ENCODE data around the gene ORC4. TPM values are rescaled to one million over a fixed set of nuclear protein-coding genes. Genes with fewer than 3 reads are reported as not detected.

ORC4 gene
- total and polyA plus RNA-seq, 2 experiments from 2014 or later = 44.0 to 72.6 TPM

DNA sequence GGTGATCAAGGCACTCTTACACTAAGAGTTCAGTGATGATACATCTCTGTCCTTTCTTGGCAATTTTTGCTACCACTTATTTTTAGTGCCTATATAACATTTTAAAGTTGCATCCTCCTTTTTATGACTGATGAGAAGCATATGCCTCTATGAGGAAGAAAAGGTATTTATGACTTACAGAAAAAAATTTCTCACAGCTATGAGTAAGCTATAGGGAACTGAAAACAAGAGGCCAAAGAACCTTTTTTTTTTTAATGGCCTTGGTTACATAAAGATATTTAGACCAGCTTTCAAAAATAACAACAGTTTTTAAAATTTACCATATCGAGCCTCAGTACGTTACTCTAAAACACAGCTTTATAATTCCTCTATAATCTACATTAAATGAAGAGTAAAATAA, 21.7 kb upstream of the ORC4 start:
- H3K36me3 ChIP-seq = no peaks in the 10 kb centered on the region
- no peak overlapping the region for H3K27ac ChIP-seq
- H3K9me3 ChIP-seq (ENCODE audit: low read depth) = no peaks in the 10 kb centered on the region
- H3K4me3 ChIP-seq = no peak overlapping the region
- TF ChIP-seq, protein P1, sequence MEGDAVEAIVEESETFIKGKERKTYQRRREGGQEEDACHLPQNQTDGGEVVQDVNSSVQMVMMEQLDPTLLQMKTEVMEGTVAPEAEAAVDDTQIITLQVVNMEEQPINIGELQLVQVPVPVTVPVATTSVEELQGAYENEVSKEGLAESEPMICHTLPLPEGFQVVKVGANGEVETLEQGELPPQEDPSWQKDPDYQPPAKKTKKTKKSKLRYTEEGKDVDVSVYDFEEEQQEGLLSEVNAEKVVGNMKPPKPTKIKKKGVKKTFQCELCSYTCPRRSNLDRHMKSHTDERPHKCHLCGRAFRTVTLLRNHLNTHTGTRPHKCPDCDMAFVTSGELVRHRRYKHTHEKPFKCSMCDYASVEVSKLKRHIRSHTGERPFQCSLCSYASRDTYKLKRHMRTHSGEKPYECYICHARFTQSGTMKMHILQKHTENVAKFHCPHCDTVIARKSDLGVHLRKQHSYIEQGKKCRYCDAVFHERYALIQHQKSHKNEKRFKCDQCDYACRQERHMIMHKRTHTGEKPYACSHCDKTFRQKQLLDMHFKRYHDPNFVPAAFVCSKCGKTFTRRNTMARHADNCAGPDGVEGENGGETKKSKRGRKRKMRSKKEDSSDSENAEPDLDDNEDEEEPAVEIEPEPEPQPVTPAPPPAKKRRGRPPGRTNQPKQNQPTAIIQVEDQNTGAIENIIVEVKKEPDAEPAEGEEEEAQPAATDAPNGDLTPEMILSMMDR (IDR thresholded peaks at IDR 0.05; ENCODE audit: low read depth, low read length) = no peak
- peaks cover 12% of the 10 kb centered on the region for H3K4me1 ChIP-seq (ENCODE audit: low read depth)
- H3K27me3 ChIP-seq = no peaks in the 10 kb centered on the region
- DNase-seq (ENCODE audit: low read depth in 1 of 2, low spot score in 1 of 2) = no peak

DNA sequence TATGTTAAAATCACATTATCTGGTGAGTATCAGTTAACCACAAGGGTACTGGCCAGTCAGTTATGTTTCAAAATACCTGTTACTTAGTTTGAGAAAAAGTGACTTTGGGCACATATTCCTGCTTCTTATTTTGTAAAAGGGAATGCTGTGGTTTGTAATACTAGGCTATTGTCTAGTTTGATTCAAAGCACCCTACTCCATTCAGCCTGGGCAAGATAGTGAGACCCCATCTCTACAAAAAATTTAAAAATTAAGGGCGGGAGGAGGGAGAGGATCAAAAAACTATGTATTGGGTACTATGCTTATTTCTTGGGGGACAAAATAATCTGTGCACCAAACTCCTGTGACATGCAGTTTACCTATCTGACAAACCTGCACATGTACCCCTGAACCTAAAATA, 19.2 kb upstream of the ORC4 start:
- Histone ChIP-seq H3K27me3 (no peaks in the 10 kb centered on the region), H3K36me3 (no peaks in the 10 kb centered on the region), H3K27ac (no peak overlapping the region), H3K4me1 (ENCODE audit: low read depth) (peaks cover 12% of the 10 kb centered on the region), H3K9me3 (ENCODE audit: low read depth) (no peaks in the 10 kb centered on the region), H3K4me3 (no peak overlapping the region)
- TF ChIP-seq, protein P1 (IDR thresholded peaks at IDR 0.05; ENCODE audit: low read depth, low read length) = no peak
- no peak for DNase-seq (ENCODE audit: low read depth in 1 of 2, low spot score in 1 of 2)

DNA sequence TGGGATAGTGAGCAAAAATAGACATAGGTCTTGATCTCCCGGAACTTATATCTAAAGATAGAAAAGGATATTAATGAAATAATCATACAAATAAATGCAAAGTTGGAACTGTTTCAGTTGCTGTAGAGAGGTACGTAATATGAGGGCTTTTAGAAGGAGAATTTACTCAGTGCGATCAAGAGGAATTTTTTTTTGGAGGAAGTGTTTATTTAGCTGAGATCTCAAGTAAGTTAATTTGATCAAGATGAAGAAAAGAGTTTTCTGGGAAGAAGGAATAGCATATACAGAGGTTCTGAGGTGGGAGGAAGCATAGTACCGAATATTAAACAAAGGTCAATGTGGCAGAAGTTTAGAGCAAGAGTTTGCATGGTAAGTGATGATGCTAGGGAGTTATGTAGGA, 11.7 kb upstream of the ORC4 start:
- Histone ChIP-seq H3K9me3 (ENCODE audit: low read depth) (no peaks in the 10 kb centered on the region), H3K27ac (no peak overlapping the region), H3K27me3 (no peaks in the 10 kb centered on the region), H3K36me3 (no peaks in the 10 kb centered on the region), H3K4me3 (no peak overlapping the region), H3K4me1 (ENCODE audit: low read depth) (peaks cover 6% of the 10 kb centered on the region)
- no peak for DNase-seq (ENCODE audit: low read depth in 1 of 2, low spot score in 1 of 2)
- TF ChIP-seq, protein P1 (IDR thresholded peaks at IDR 0.05; ENCODE audit: low read depth, low read length) = no peak

DNA sequence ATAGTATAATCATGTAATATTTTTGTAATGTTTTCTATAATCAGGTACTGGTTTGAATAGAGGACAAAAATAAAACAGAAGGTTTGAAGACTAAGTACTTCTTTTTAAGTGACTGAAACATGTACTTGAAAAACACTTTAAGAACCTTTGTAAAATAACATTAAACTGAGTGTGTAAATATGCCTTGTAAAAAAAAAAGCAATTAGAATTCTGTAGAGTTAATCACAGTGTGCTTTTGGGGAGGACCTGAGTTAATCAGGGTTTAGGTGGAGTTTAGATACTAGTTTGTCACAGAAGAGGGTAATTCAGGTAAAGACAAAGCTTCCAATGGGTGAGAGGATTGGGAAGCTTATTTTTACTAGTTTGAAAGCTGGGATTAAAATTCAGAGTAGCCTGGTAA, 10.6 kb upstream of the ORC4 start:
- H3K27ac ChIP-seq = no peak overlapping the region
- H3K9me3 ChIP-seq (ENCODE audit: low read depth) = no peaks in the 10 kb centered on the region
- H3K36me3 ChIP-seq = no peaks in the 10 kb centered on the region
- DNase-seq (ENCODE audit: low read depth in 1 of 2, low spot score in 1 of 2) = no peak
- H3K27me3 ChIP-seq = no peaks in the 10 kb centered on the region
- TF ChIP-seq, protein P1 (IDR thresholded peaks at IDR 0.05; ENCODE audit: low read depth, low read length) = no peak
- H3K4me3 ChIP-seq = no peak overlapping the region
- peaks cover 6% of the 10 kb centered on the region for H3K4me1 ChIP-seq (ENCODE audit: low read depth)

DNA sequence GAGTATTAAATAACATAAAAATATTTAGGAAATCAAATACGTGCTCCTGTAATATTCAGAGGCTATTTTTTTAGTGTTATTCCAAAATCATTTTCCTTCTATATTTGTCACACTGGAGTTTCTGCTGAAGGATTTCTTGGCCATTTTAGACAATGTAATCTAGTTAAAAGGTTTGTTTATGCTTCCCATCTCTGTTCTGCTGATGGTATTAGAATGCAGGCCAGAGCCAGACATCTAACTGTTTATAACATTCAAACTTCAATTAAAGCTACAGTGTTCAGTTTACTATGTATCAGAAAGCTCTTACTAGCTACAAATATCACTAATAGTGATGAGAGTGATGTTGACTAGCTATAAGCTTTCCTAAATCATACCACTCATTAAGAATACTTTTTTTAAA, 8.2 kb upstream of the ORC4 start:
- H3K9me3 ChIP-seq (ENCODE audit: low read depth) = no peaks in the 10 kb centered on the region
- H3K4me3 ChIP-seq = no peak overlapping the region
- no peaks in the 10 kb centered on the region for H3K27me3 ChIP-seq
- H3K27ac ChIP-seq = no peak overlapping the region
- H3K36me3 ChIP-seq = no peaks in the 10 kb centered on the region
- DNase-seq (ENCODE audit: low read depth in 1 of 2, low spot score in 1 of 2) = no peak
- H3K4me1 ChIP-seq (ENCODE audit: low read depth) = peaks cover 7% of the 10 kb centered on the region
- TF ChIP-seq, protein P1 (IDR thresholded peaks at IDR 0.05; ENCODE audit: low read depth, low read length) = no peak

DNA sequence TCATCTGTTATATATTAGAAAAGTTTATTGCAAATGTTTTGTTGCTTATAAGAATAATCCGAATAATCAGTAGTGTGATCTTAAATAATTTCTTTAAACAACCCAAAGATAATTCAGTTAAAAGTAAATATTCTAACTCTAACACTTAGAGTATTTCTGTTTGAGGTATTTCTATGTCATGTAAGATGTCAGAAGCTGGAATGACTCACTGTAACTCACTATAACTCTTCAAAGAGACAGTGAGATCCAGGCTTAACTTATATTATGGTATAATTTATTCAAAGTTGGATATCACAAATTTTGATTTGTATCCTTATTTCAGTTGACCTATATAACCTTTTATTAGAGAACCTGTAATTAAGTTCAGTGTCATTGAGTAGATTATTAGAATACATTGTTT, 7.3 kb upstream of the ORC4 start:
- Histone ChIP-seq H3K9me3 (ENCODE audit: low read depth) (no peaks in the 10 kb centered on the region), H3K36me3 (no peaks in the 10 kb centered on the region), H3K4me3 (no peak overlapping the region), H3K4me1 (ENCODE audit: low read depth) (peaks cover 17% of the 10 kb centered on the region), H3K27ac (no peak overlapping the region), H3K27me3 (no peaks in the 10 kb centered on the region)
- no peak for DNase-seq (ENCODE audit: low read depth in 1 of 2, low spot score in 1 of 2)
- TF ChIP-seq, protein P1 (IDR thresholded peaks at IDR 0.05; ENCODE audit: low read depth, low read length) = no peak

Measured in cardiac muscle cell (in vitro differentiated cells and primary cell).